ENCODE results near the gene NALCN.

Gene NALCN

DNA sequence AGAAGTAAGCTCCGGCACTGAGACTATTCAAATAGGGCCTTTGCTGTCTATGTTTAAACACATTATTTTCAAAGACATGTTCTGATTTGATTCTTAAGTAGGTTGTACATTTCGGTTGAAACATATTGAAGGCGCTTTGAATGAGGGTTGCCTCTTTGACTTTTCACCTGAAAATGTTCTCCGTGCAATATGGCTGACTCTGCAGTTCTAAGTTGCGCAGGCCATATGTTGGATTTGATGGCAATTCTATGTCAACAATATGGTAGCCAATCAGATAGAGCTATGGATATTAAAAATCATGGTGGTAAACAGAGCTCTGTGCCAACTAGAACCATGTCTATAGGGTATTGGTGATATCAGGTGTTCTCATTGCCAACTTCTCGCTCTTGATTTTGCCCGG, 307.3 kb downstream of the NALCN start:
- no peaks in the 10 kb centered on the region for H3K27me3 ChIP-seq (ENCODE audit: low read length)

DNA sequence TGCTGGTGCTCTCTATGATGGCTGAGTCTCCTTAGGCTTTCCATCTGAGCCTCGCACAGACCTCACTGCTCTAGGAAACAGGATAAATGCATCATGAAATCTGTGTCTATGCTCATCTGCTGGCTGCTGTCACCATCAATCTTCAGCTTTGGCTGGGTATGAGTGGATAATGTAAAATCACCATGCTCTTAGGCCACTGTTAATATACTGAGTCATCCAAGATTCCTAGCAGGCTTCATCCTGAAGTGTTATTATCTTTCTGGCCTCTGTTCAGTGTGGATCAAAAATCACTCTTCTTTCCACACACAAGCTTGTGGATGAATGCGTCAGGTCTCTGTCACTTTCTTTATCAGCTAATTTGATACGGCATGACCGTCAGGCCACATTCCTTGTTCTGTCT, 317.4 kb downstream of the NALCN start:
- Histone ChIP-seq H3K79me2 (ENCODE audit: insufficient read depth, low read length) (no peaks in the 10 kb centered on the region), H2AFZ (ENCODE audit: low read depth, low read length, severe bottlenecking) (no peak overlapping the region), H3K4me3 (ENCODE audit: insufficient read depth, low read length, poor library complexity, severe bottlenecking) (no peak overlapping the region), H3K9me3 (ENCODE audit: insufficient read depth, low read length) (no peaks in the 10 kb centered on the region), H3K9me2 (replicated peaks; ENCODE audit: insufficient read depth, low read length) (no peaks in the 10 kb centered on the region), H4K20me1 (ENCODE audit: low read depth, low read length) (no peaks in the 10 kb centered on the region), H3K9ac (ENCODE audit: low read length) (no peak overlapping the region), H3K4me2 (ENCODE audit: low read depth, low read length, poor library complexity, severe bottlenecking) (no peak overlapping the region), H3K27ac (ENCODE audit: low read depth, low read length) (no peak overlapping the region), H3K36me3 (ENCODE audit: low read length) (no peaks in the 10 kb centered on the region), H3K27me3 (ENCODE audit: low read length) (no peaks in the 10 kb centered on the region; the same call in 1 of the 2 replicates), H3F3A (ENCODE audit: insufficient read depth) (no peaks in the 10 kb centered on the region)
- no peak for TF ChIP-seq CTCF (IDR thresholded peaks at IDR 0.05; ENCODE audit: insufficient read depth, low read length, poor library complexity, severe bottlenecking)
- TF ChIP-seq EZH2phosphoT487 (conservative IDR thresholded peaks at IDR 0.05; ENCODE audit: low read length) = no peak

More for the DNA sequence above, 307.3 kb downstream of the NALCN start:
- Histone ChIP-seq H4K20me1 (ENCODE audit: low read depth, low read length) (no peaks in the 10 kb centered on the region), H3K9ac (ENCODE audit: low read length) (no peak overlapping the region), H3K4me2 (ENCODE audit: low read depth, low read length, poor library complexity, severe bottlenecking) (no peak overlapping the region), H3K9me2 (replicated peaks; ENCODE audit: insufficient read depth, low read length) (no peaks in the 10 kb centered on the region), H3K9me3 (ENCODE audit: insufficient read depth, low read length) (0 out of 2 replicates have a peak, but pooled peaks cover 5% of the 10 kb centered on the region), H3F3A (ENCODE audit: insufficient read depth) (no peaks in the 10 kb centered on the region), H3K4me3 (ENCODE audit: insufficient read depth, low read length, poor library complexity, severe bottlenecking) (no peak overlapping the region), H3K79me2 (ENCODE audit: insufficient read depth, low read length) (no peaks in the 10 kb centered on the region), H2AFZ (ENCODE audit: low read depth, low read length, severe bottlenecking) (no peak overlapping the region), H3K27ac (ENCODE audit: low read depth, low read length) (no peak overlapping the region), H3K36me3 (ENCODE audit: low read length) (no peaks in the 10 kb centered on the region)
- TF ChIP-seq EZH2phosphoT487 (conservative IDR thresholded peaks at IDR 0.05; ENCODE audit: low read length) (no peak), CTCF (IDR thresholded peaks at IDR 0.05; ENCODE audit: insufficient read depth, low read length, poor library complexity, severe bottlenecking) (no peak)

- H3F3A ChIP-seq (ENCODE audit: insufficient read depth) = no peaks in the 10 kb centered on the region
- H3K9me2 ChIP-seq (replicated peaks; ENCODE audit: insufficient read depth, low read length) = no peaks in the 10 kb centered on the region
- H4K20me1 ChIP-seq (ENCODE audit: low read depth, low read length) = no peaks in the 10 kb centered on the region
- H2AFZ ChIP-seq (ENCODE audit: low read depth, low read length, severe bottlenecking) = no peak overlapping the region
- TF ChIP-seq EZH2phosphoT487 (conservative IDR thresholded peaks at IDR 0.05; ENCODE audit: low read length) (no peak), CTCF (IDR thresholded peaks at IDR 0.05; ENCODE audit: insufficient read depth, low read length, poor library complexity, severe bottlenecking) (no peak)
- no peaks in the 10 kb centered on the region for H3K79me2 ChIP-seq (ENCODE audit: insufficient read depth, low read length)
- H3K27ac ChIP-seq (ENCODE audit: low read depth, low read length) = no peak overlapping the region
- H3K4me2 ChIP-seq (ENCODE audit: low read depth, low read length, poor library complexity, severe bottlenecking) = no peak overlapping the region
- H3K9me3 ChIP-seq (ENCODE audit: insufficient read depth, low read length) = no peaks in the 10 kb centered on the region
- no peak overlapping the region for H3K4me3 ChIP-seq (ENCODE audit: insufficient read depth, low read length, poor library complexity, severe bottlenecking)
- no peaks in the 10 kb centered on the region for H3K36me3 ChIP-seq (ENCODE audit: low read length)
- H3K27me3 ChIP-seq (ENCODE audit: low read length) = no peaks in the 10 kb centered on the region; the same call in 1 of the 2 replicates
- H3K9ac ChIP-seq (ENCODE audit: low read length) = no peak overlapping the region
Measured at GRCh38 chr13:101092985-101093384, 323.3 kb downstream of the NALCN start.

Data from SU-DHL-6 (cell line).